ENCODE measurements around the gene STRADA.

Gene STRADA

GRCh38 chr17:63753215-63753614, 11.6 kb upstream of the STRADA start:
- Histone ChIP-seq H3K27ac (no peak overlapping the region), H3K27me3 (ENCODE audit: insufficient read depth, low read depth) (no peaks in the 10 kb centered on the region), H2AFZ (ENCODE audit: low read depth) (no peak overlapping the region), H3K36me3 (ENCODE audit: insufficient read depth) (peaks cover 15% of the 10 kb centered on the region; the same call in 1 of the 2 replicates), H3K79me2 (ENCODE audit: insufficient read depth, low read depth) (no peaks in the 10 kb centered on the region), H3K4me1 (ENCODE audit: low read depth, poor library complexity, severe bottlenecking) (no peaks in the 10 kb centered on the region), H3K4me2 (no peak overlapping the region), H4K20me1 (ENCODE audit: insufficient read depth) (no peaks in the 10 kb centered on the region), H3K4me3 (IDR thresholded peaks at IDR 0.05; ENCODE audit: insufficient read depth, low read depth, low read length) (no peak overlapping the region), H3K9ac (no peak overlapping the region)
- TF ChIP-seq CTCF (conservative IDR thresholded peaks at IDR 0.05; ENCODE audit: low read depth, low read length) = no peak

- Histone ChIP-seq H3K4me1 (ENCODE audit: low read depth, poor library complexity, severe bottlenecking) (no peaks in the 10 kb centered on the region), H3K27me3 (ENCODE audit: insufficient read depth, low read depth) (no peaks in the 10 kb centered on the region), H3K36me3 (ENCODE audit: insufficient read depth) (peaks cover 15% of the 10 kb centered on the region; the same call in 1 of the 2 replicates), H3K4me3 (IDR thresholded peaks at IDR 0.05; ENCODE audit: insufficient read depth, low read depth, low read length) (no peak overlapping the region), H3K79me2 (ENCODE audit: insufficient read depth, low read depth) (no peaks in the 10 kb centered on the region), H2AFZ (ENCODE audit: low read depth) (no peak overlapping the region), H3K4me2 (no peak overlapping the region), H3K9ac (no peak overlapping the region), H3K27ac (no peak overlapping the region), H4K20me1 (ENCODE audit: insufficient read depth) (no peaks in the 10 kb centered on the region)
- TF ChIP-seq CTCF (conservative IDR thresholded peaks at IDR 0.05; ENCODE audit: low read depth, low read length) = no peak
Measured at GRCh38 chr17:63752707-63753106, 11.1 kb upstream of the STRADA start.

GRCh38 chr17:63751806-63752205, 10.2 kb upstream of the STRADA start:
- Histone ChIP-seq H2AFZ (ENCODE audit: low read depth) (no peak overlapping the region), H3K79me2 (ENCODE audit: insufficient read depth, low read depth) (no peaks in the 10 kb centered on the region)

GRCh38 chr17:63741143-63741407, 524 bp downstream of the STRADA start:
- Histone ChIP-seq H2AFZ (ENCODE audit: low read depth) (peak overlapping the region; percentile 81), H3K9ac (peak overlapping the region; percentile 88), H3K79me2 (ENCODE audit: insufficient read depth, low read depth) (peaks cover 9% of the 10 kb centered on the region; the same call in 1 of the 2 replicates), H3K27ac (peak overlapping the region; percentile 91), H3K4me3 (IDR thresholded peaks at IDR 0.05; ENCODE audit: insufficient read depth, low read depth, low read length) (no peak overlapping the region), H4K20me1 (ENCODE audit: insufficient read depth) (no peaks in the 10 kb centered on the region), H3K4me2 (peak overlapping the region; percentile 58), H3K27me3 (ENCODE audit: insufficient read depth, low read depth) (no peaks in the 10 kb centered on the region), H3K36me3 (ENCODE audit: insufficient read depth) (no peaks in the 10 kb centered on the region), H3K4me1 (ENCODE audit: low read depth, poor library complexity, severe bottlenecking) (peaks cover 17% of the 10 kb centered on the region)
- no peak for TF ChIP-seq CTCF (conservative IDR thresholded peaks at IDR 0.05; ENCODE audit: low read depth, low read length)

More at GRCh38 chr17:63751806-63752205, 10.2 kb upstream of the STRADA start:
- Histone ChIP-seq H3K27me3 (ENCODE audit: insufficient read depth, low read depth) (no peaks in the 10 kb centered on the region), H3K4me2 (no peak overlapping the region), H3K9ac (no peak overlapping the region), H3K27ac (no peak overlapping the region), H3K4me3 (IDR thresholded peaks at IDR 0.05; ENCODE audit: insufficient read depth, low read depth, low read length) (no peak overlapping the region), H3K36me3 (ENCODE audit: insufficient read depth) (peaks cover 17% of the 10 kb centered on the region; the same call in 1 of the 2 replicates), H4K20me1 (ENCODE audit: insufficient read depth) (no peaks in the 10 kb centered on the region), H3K4me1 (ENCODE audit: low read depth, poor library complexity, severe bottlenecking) (peaks cover 7% of the 10 kb centered on the region)
- TF ChIP-seq CTCF (conservative IDR thresholded peaks at IDR 0.05; ENCODE audit: low read depth, low read length) = no peak

Data from KMS-11 (cell line).